HCT116 (cell line): Measurements from ENCODE around the gene MAPK1. TPM values are rescaled to one million over a fixed set of nuclear protein-coding genes. Genes with fewer than 3 reads are reported as not detected.

Experiments used
- ATAC-seq: fragments of 200-7000 bp; cut with Tn5 transposase; 2 replicates; pipeline ENCODE4 v1.9.1; 2020; ENCODE audit warnings: mild to moderate bottlenecking, moderate library complexity
- BruUV-seq: library from RNA; stranded (reverse); fragments of 400-500 nt; replicated peaks from 2 replicates; lab custom pipeline; 2021; lab: Mats Ljungman, UMichigan
- CTCF ChIA-PET: fragments of 300-600 bp; sonication (Branson Sonifier 250); formaldehyde crosslinking; loops from one replicate; lab custom pipeline; 2021; ENCODE audit warnings: antibody characterized with exemption; lab: Charles Lee
- POLR2A ChIA-PET: fragments of 300-600, 350-600 bp; sonication (Branson Sonifier 250); formaldehyde crosslinking; loops from one replicate; lab custom pipeline; 2021; ENCODE audit warnings: antibody characterized with exemption; lab: Charles Lee
- RAD21 ChIA-PET, 2 experiments: fragments of 300-600 bp; sonication (Branson Sonifier 250); formaldehyde crosslinking; loops; one replicate each; lab custom pipeline; 2023; ENCODE audit warnings: low total read pairs in 2 of 2; ENCODE audit not compliant: uncharacterized antibody in 2 of 2, unreplicated experiment in 2 of 2, low non-redundant PET in 1 of 2; lab: Charles Lee
- DNase-seq: peaks from one replicate; pipeline ENCODE4 v3.0.0-alpha.2; 2010; ENCODE audit warnings: low read depth, low spot score
- H2AFZ ChIP-seq: fragments of 200-600 bp; shearing (Covaris generic), sonication (generic); 2 replicates; pipeline ENCODE4 v1.6.1; 2017; ENCODE audit warnings: low read depth, mixed run types, mixed read lengths, antibody characterized with exemption, low read length; ENCODE audit not compliant: poor library complexity, severe bottlenecking
- H3K27ac ChIP-seq: 2 replicates; pipeline ENCODE4 v1.5.1; 2012; ENCODE audit warnings: low read depth, low read length
- H3K27me3 ChIP-seq: fragments of 200-600 bp; sonication (generic); 2 replicates; pipeline ENCODE4 v1.6.1; 2016; ENCODE audit warnings: mixed run types, low read length, mixed read lengths; ENCODE audit not compliant: insufficient read depth
- H3K36me3 ChIP-seq, 2 experiments: fragments of 200-500 bp in 1 of 2; fragments of 200-600 bp in 1 of 2; sonication (Bioruptor generic) in 1 of 2; sonication (generic) in 1 of 2; 2 replicates each; pipeline versions ENCODE4 v1.5.1 to v1.6.1; 2014 to 2016; ENCODE audit warnings: low read length in 2 of 2, inconsistent platforms in 1 of 2, mixed read lengths in 1 of 2, mixed run types in 1 of 2; ENCODE audit not compliant: insufficient read depth in 2 of 2, control insufficient read depth in 1 of 2
- H3K4me1 ChIP-seq, 2 experiments: fragments of 200-600 bp in 1 of 2; sonication (generic) in 1 of 2; 2 replicates each; pipeline versions ENCODE4 v1.5.1 to v1.6.1; 2012 to 2017; ENCODE audit warnings: low read length in 2 of 2, inconsistent platforms in 1 of 2, mild to moderate bottlenecking in 1 of 2, mixed read lengths in 1 of 2, mixed run types in 1 of 2, moderate library complexity in 1 of 2; ENCODE audit not compliant: insufficient read depth in 2 of 2, control insufficient read depth in 1 of 2
- H3K4me2 ChIP-seq: fragments of 200-600 bp; sonication (generic); 2 replicates; pipeline ENCODE4 v1.6.1; 2017; ENCODE audit warnings: mixed run types, low read length, mixed read lengths
- H3K4me3 ChIP-seq, 2 experiments: fragments of 200-600 bp in 1 of 2; sonication (generic) in 1 of 2; replicated peaks in 1 of 2; 2 replicates each; pipeline ENCODE4 v1.5.1; 2011 to 2016; ENCODE audit warnings: low read length in 2 of 2, control low read depth in 1 of 2, low read depth in 1 of 2, mild to moderate bottlenecking in 1 of 2, mixed read lengths in 1 of 2, mixed run types in 1 of 2
- H3K79me2 ChIP-seq: fragments of 200-600 bp; sonication (generic); 2 replicates; pipeline ENCODE4 v1.6.1; 2017; ENCODE audit warnings: mild to moderate bottlenecking, mixed run types, low read length, moderate library complexity, mixed read lengths; ENCODE audit not compliant: insufficient read depth
- H3K9ac ChIP-seq: fragments of 200-600 bp; sonication (generic); 2 replicates; pipeline ENCODE4 v1.6.1; 2016; ENCODE audit warnings: low read length, mixed read lengths
- H3K9me2 ChIP-seq: fragments of 200-600 bp; sonication (generic), shearing (Covaris generic); 2 replicates; pipeline ENCODE4 v1.6.1; 2017; ENCODE audit warnings: mixed run types, mild to moderate bottlenecking, moderate library complexity; ENCODE audit not compliant: insufficient read depth
- H3K9me3 ChIP-seq, 2 experiments: fragments of 200-500 bp in 1 of 2; fragments of 200-600 bp in 1 of 2; sonication (Bioruptor generic) in 1 of 2; sonication (generic) in 1 of 2; 2 replicates each; pipeline ENCODE4 v1.6.1; 2014 to 2017; ENCODE audit warnings: low read length in 2 of 2, mixed read lengths in 2 of 2, inconsistent platforms in 1 of 2, low read depth in 1 of 2, mild to moderate bottlenecking in 1 of 2, mixed run types in 1 of 2, moderate library complexity in 1 of 2; ENCODE audit not compliant: control insufficient read depth in 1 of 2, insufficient read depth in 1 of 2
- H4K20me1 ChIP-seq: fragments of 200-600 bp; sonication (generic), shearing (Covaris generic); 2 replicates; pipeline ENCODE4 v1.6.1; 2017; ENCODE audit warnings: mixed run types, mild to moderate bottlenecking, moderate library complexity; ENCODE audit not compliant: insufficient read depth
- CTCF ChIP-seq, 3 experiments: fragments of 200-600 bp in 1 of 3; sonication (generic) in 1 of 3; IDR thresholded peaks in 2 of 3; conservative IDR thresholded peaks in 1 of 3; 2 replicates each; pipeline ENCODE4 v1.5.1; 2012 to 2017; ENCODE audit warnings: low read depth in 2 of 3, low read length in 2 of 3, antibody characterized with exemption in 1 of 3, borderline replicate concordance in 1 of 3, control low read depth in 1 of 3, mild to moderate bottlenecking in 1 of 3, mixed read lengths in 1 of 3, mixed run types in 1 of 3, moderate library complexity in 1 of 3; ENCODE audit not compliant: insufficient read depth in 1 of 3
- ELF1 ChIP-seq: IDR thresholded peaks from 2 replicates; pipeline ENCODE4 v1.6.1; 2012; ENCODE audit warnings: low read depth, borderline replicate concordance
- EZH2 ChIP-seq: fragments of 200-600 bp; sonication (generic); IDR thresholded peaks from 2 replicates; pipeline ENCODE4 v1.6.1; 2017; ENCODE audit warnings: antibody characterized with exemption, mixed run types
- EZH2phosphoT487 ChIP-seq: fragments of 200-600 bp; IDR thresholded peaks from 2 replicates; pipeline ENCODE4 v1.6.1; 2018; ENCODE audit warnings: antibody characterized with exemption, borderline replicate concordance
- JUND ChIP-seq: IDR thresholded peaks from 2 replicates; pipeline ENCODE4 v1.6.1; 2012
- MAX ChIP-seq: IDR thresholded peaks from 2 replicates; pipeline ENCODE4 v1.6.1; 2012
- POLR2AphosphoS5 ChIP-seq: IDR thresholded peaks from 2 replicates; pipeline ENCODE4 v1.6.1; 2011; ENCODE audit warnings: mild to moderate bottlenecking, low read depth, low read length, moderate library complexity
- SIN3A ChIP-seq: IDR thresholded peaks from 2 replicates; pipeline ENCODE4 v1.6.1; 2012; ENCODE audit warnings: low read depth
- SRF ChIP-seq: IDR thresholded peaks from 2 replicates; pipeline ENCODE4 v1.6.1; 2012; ENCODE audit warnings: low read depth
- intact Hi-C: fragments of 100-400 bp; cut with micrococcal nuclease; formaldehyde crosslinking; loops from 2 replicates; pipeline ENCODE4 v1.10.0; 2022
- total RNA-seq: library from RNA; stranded (reverse); gene quantifications from one replicate; pipeline ENCODE4 v1.2.1, GENCODE V29; 2021; ENCODE audit not compliant: unreplicated experiment

The MAPK1 gene
- total RNA-seq, 1 experiment from 2014 or later: 137 TPM

GRCh38 chr22:21842946-21843345 is 24.5 kb downstream of the MAPK1 start:
- no peaks in the 10 kb centered on the region for H3K9me2 ChIP-seq
- ATAC-seq: no peak
- no peaks in the 10 kb centered on the region for H3K9me3 ChIP-seq
- no peak overlapping the region for H2AFZ ChIP-seq
- H4K20me1 ChIP-seq: peaks cover 14% of the 10 kb centered on the region; the same call in 1 of the 2 replicates
- H3K9ac ChIP-seq: no peak overlapping the region
- H3K4me2 ChIP-seq: no peak overlapping the region
- ChIA-PET POLR2A (no interaction called here), CTCF (no interaction called here)
- H3K36me3 ChIP-seq: peaks cover 0 to 2% of the 10 kb centered on the region in 2 experiments; a peak in 1 of 4 replicates
- TF ChIP-seq EZH2: no peak
- no peak for TF ChIP-seq EZH2phosphoT487
- no peak for TF ChIP-seq MAX
- TF ChIP-seq SIN3A: no peak
- TF ChIP-seq POLR2AphosphoS5: no peak
- no peak for TF ChIP-seq SRF
- TF ChIP-seq JUND: no peak
- no peak for TF ChIP-seq ELF1
- no peak for TF ChIP-seq CTCF (IDR thresholded peaks at IDR 0.05 in 2 of 3, conservative IDR thresholded peaks at IDR 0.05 in 1 of 3; ENCODE audit: borderline replicate concordance in 1 of 3, insufficient read depth in 1 of 3, low read depth in 2 of 3, low read length in 2 of 3)
- TF ChIP-seq, all 23 proteins: peak for 0
- DNase-seq: no peak
- intact Hi-C loops: no loop called here
- Histone ChIP-seq H3K27me3 (no peaks in the 10 kb centered on the region), H3K79me2 (peaks cover 88% of the 10 kb centered on the region), H3K4me3 (no peak overlapping the region), H3K27ac (no peak overlapping the region), H3K4me1 (peaks cover 14 to 26% of the 10 kb centered on the region in 2 experiments)
- BruUV-seq: no TSS peak
- RAD21 ChIA-PET: no interaction called here
